SKM-1 (cell line): ENCODE measurements around the gene FRMPD2.
"Not testable (repeated sequence)": the region's sequence is repeated elsewhere in the genome, so short reads cannot be mapped to it uniquely, and the experiment has no call there.

Experiments used
- DNase-seq: peaks from one replicate; lab custom pipeline; 2025; ENCODE audit not compliant: unreplicated experiment; lab: John Stamatoyannopoulos, UW

Gene FRMPD2

GRCh38 chr10:48140949-48141348 is 133.5 kb downstream of the FRMPD2 start:
- not testable (repeated sequence) for DNase-seq

DNA sequence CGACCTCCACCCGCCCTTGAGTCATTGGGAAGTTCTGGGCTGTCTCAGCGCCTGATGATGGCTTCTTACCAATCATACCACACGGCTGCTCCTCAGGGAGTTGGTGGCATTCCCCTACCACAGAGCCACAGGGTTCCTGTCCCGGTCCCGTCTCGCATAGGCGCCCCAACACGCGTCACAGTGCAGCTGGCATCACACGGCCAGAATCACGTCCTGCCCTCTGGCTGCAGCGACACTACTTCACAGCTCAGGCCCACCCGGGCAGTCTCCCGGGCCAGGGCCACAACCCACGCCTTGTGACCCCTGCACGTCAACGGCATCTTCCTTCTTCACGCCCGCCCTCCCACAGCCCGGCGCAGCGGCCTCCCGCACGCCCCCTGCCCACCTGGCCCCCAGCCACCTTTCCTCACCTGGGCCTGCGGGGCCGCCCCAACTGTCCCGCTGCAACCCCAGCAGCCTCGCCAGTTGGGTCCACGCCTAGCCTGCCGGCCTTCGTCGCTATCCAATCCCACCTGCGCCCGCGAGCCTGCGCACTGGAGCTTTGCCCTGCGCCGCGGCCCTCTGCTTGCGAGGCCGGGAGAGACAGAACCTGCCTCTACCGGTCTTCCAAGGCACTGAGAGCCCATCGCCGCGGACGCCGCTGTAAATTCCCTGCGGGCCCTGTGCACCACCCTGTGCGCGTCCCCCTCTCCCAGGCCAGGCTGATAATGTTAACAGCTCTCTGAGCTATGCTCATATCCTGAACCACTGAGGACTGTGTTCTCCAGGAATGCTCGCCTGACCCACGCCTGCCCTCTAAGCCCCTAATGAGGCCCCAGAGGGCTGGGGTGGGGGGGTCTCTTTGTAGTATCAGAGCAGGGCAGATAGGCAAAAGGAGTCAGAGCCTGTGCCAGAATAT is 134.3 kb downstream of the FRMPD2 start:
- not testable (repeated sequence) for DNase-seq

GRCh38 chr10:48128954-48129353 is 145.5 kb downstream of the FRMPD2 start:
- not testable (repeated sequence) for DNase-seq

DNA sequence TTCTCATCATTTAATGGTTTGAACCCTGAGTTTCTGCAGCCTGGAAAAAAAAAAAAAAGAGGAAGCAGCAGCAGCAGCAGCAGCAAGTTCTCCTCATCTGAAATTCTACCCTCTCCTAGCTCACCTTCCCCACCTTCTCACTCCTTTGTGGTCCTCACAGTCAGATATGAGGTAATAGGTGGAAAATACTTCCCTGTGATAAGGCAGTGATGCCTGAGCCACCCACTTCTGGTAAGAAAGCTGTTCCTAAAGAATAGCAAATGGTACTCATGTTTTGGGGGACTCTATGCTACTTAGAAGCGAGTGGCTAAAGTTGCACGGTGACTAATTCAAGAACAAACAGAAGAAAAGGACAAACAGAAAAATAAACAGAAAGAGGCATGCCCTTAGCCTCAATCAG is 148.2 kb downstream of the FRMPD2 start:
- DNase-seq: not testable (repeated sequence)

DNA sequence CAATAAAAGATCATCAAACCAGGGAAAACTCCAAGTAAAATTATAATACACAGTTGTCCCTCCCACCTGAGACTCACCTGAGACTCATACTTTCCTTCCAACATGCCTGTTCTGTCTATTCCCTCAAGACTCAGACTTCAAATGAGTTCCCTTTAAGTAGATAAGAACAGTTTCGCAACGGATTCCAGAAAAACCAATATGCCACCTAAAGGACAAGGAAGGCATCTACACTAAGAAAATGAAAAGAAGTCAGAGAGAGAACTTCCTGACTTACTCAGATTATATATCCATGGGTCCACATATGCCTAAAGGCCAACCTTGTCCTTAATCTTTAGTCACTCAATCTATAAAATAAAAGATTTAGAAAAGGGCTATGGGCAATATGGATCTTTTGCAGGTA is 148.9 kb downstream of the FRMPD2 start:
- DNase-seq: not testable (repeated sequence)

GRCh38 chr10:48122618-48123017 is 151.9 kb downstream of the FRMPD2 start:
- not testable (repeated sequence) for DNase-seq

GRCh38 chr10:48110277-48110676 is 164.2 kb downstream of the FRMPD2 start:
- DNase-seq: not testable (repeated sequence)
